Measurements from ENCODE around the gene OR6C74.

Gene OR6C74

GRCh38 chr12:55244309-55244708 lies at the start of gene OR6C74:
OR6C74 (plus strand) TSS chr12:55244609; CDS start chr12:55247288, 2,679 bp downstream.
- DNase-seq = no peak

- no peak for DNase-seq
Measured at GRCh38 chr12:55220725-55221124, 23.7 kb upstream of the OR6C74 start, which contains the start of gene OR10A7. OR10A7 (plus strand) TSS chr12:55221025; CDS start chr12:55221025, 0 bp downstream.

- no peak for DNase-seq
Measured at GRCh38 chr12:55226523-55226922, 17.9 kb upstream of the OR6C74 start.

GRCh38 chr12:55227643-55228042 lies 16.8 kb upstream of the OR6C74 start:
- no peak for DNase-seq

GRCh38 chr12:55246159-55246558 lies 1.8 kb downstream of the OR6C74 start:
- no peak for DNase-seq

GRCh38 chr12:55250944-55251343 lies 6.5 kb downstream of the OR6C74 start:
- DNase-seq = no peak

GRCh38 chr12:55253281-55253680 lies 8.9 kb downstream of the OR6C74 start:
- DNase-seq = no peak

GRCh38 chr12:55256831-55257230 lies 12.4 kb downstream of the OR6C74 start:
- DNase-seq = no peak

GRCh38 chr12:55258303-55258702 lies 13.9 kb downstream of the OR6C74 start:
- peak in 1 of 2 experiments; percentile 34 for DNase-seq

GRCh38 chr12:55280991-55281390 lies 36.6 kb downstream of the OR6C74 start:
- DNase-seq = no peak

- DNase-seq = no peak
Measured at GRCh38 chr12:55289999-55290398, 45.6 kb downstream of the OR6C74 start.
